ENCODE measurements around the gene PABPN1.
"Not testable (repeated sequence)": the region's sequence is repeated elsewhere in the genome, so short reads cannot be mapped to it uniquely, and the experiment has no call there.

Gene PABPN1

GRCh38 chr14:23301969-23302289 is 19.3 kb upstream of the PABPN1 start:
- no peak for DNase-seq

GRCh38 chr14:23302290-23303225 is 18.7 kb upstream of the PABPN1 start, which contains the start of gene PPP1R3E:
TSS of gene PPP1R3E (minus strand) at chr14:23302859. CDS start at chr14:23302576, 283 bp downstream.
- no peak for DNase-seq

- DNase-seq, result peak; percentile 55
These were observed 14.7 kb upstream of the PABPN1 start, which contains the start of gene BCL2L2 for GRCh38 chr14:23306412-23307145. TSS of gene BCL2L2 (plus strand) at chr14:23306833. CDS start at chr14:23307768, 935 bp downstream.

GRCh38 chr14:23307146-23307530 is 14.1 kb upstream of the PABPN1 start:
- DNase-seq, result no peak

- no peak for DNase-seq
These were observed 13.3 kb upstream of the PABPN1 start for GRCh38 chr14:23307687-23308644.

DNA sequence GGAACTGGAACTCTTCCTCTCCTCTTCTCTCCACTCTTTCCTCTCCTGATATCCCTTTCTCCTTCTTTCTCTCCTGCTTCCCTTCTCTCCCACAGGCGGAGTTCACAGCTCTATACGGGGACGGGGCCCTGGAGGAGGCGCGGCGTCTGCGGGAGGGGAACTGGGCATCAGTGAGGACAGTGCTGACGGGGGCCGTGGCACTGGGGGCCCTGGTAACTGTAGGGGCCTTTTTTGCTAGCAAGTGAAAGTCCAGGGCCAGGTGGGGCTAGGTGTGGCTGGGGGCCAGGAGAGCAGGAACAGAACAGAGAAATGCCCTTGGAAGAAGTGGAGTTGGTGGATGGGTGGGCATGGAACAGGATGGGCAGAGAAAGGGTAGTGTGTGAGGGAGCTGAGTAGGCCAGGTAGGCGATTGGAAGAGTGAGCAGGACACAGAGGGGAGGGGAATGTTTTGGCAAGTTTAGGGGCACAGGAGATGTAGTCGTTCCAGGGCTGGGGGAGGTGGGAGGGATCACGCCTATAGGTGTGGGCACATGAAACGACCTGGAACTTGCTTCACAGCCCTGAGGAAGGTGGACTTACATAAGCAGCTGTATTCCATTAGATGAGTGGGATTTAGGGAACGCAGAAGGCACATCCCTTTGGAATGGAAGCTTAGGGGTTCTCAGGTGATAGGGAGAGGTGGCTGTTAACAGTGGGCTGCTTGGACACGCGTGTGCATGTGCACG is 12.4 kb upstream of the PABPN1 start:
- no peak for DNase-seq

DNA sequence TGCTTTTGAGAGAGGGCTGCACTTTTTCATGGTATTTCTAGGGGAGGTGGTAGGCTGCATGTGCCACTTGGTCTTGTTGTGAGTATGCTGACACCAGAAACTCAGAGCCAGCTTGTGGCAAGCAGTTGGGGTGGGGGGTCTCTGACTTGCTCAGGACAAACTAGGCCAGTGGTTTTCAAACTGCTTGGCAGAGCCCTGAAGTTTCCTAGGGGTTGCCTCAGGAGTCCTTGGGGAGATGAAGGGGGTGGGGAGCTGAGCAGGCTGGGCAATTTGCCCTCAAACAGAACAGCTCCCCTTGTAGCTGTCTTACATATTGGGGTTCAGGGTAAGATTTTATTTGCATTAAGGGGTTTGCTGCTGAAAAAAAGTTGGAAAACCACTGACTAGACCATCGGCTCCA is 10.7 kb upstream of the PABPN1 start:
- DNase-seq, result no peak

DNA sequence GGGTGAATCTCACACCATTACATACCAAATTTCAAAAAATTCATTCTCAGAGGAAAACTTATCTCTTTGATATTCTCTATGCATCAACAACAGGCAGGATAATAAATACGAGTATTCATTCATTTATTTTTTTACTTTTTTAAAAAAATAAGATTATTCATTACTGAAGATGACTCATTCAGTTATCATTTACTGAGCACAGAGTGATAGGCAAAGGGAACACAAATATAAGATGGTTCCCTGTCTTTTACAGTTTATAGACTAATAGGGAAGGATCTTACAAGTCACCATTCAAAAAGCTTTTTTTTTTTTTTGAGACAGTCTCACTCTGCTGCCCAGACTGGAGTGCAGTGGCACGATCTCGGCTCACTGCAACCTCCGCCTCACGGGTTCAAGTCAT is 5.0 kb upstream of the PABPN1 start:
- DNase-seq, result no peak

- DNase-seq, result no peak
These were observed 1.3 kb upstream of the PABPN1 start for GRCh38 chr14:23319746-23320583.

GRCh38 chr14:23321572-23322547 is 603 bp downstream of the PABPN1 start:
- no peak for DNase-seq

DNA sequence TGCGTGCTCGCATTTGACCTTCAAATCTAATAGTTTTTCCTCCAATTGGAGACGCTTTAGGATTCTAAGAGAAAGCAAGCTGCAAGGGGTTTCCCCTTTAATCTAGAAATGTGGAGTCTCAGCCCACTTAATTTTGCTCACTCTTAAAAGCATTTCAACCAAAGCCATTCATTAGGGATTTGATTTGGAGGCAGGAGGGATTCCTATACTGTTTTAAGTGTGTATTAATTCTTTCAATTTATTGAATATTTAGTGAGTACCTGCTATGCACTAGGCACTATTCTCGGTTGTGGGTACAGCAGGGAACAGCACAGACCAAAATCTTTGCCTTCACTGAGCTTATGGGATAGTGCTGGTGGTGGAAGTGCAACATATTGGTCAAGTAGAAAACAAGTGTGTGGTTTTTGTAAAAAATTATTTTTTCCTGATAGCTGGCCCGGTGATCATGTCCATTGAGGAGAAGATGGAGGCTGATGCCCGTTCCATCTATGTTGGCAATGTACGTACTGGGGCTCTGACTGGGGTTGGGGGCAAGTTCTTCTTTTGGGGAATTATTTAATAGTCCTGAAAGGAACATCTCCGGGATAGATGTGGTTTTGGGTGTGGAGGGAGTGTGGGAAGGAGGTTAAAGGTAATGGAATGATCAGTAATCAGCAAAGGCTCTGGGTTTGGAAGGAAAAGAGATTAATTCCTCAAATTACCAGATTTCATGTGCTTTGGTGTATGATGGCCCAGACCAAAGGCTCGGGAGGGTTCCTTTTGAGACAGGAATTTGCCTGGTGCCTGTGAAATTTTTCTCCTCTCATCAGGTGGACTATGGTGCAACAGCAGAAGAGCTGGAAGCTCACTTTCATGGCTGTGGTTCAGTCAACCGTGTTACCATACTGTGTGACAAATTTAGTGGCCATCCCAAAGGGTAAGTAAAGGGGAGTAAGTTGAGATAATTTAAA is 1.6 kb downstream of the PABPN1 start:
- no peak for DNase-seq

DNA sequence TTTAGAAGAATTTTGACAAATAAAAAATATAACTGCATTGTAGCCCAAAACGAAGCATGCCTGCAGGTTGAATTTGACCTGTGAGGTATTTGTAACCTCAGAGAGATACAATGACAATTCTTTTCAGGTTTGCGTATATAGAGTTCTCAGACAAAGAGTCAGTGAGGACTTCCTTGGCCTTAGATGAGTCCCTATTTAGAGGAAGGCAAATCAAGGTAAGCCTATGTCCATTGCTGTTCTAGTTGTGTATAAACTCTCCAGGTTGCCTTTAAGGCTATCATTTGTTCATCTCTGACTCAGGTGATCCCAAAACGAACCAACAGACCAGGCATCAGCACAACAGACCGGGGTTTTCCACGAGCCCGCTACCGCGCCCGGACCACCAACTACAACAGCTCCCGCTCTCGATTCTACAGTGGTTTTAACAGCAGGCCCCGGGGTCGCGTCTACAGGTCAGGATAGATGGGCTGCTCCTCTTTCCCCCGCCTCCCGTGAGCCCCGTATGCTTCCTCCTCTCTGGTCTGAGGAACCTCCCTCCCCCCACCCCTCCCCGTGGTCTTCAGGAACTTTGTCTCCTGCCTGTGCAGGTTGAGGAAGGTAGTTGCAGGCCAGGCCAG is 2.7 kb downstream of the PABPN1 start:
- no peak for DNase-seq

DNA sequence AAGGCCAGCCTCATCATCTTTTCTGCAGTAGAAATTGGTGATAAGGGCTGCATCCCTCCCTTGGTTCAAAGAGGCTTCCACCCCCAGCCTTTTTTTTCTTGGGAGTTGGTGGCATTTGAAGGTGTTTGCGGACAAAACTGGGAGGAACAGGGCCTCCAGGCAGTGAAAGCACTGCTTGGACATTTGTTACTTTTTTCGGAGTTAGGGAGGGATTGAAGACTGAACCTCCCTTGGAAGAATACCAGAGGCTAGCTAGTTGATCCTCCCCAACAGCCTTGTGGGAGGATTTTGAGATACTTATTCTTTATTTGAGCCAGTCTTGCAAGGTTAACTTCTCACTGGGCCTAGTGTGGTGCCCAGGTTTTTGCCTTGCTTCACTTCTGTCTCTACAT is 3.2 kb downstream of the PABPN1 start:
- no peak for DNase-seq

GRCh38 chr14:23324993-23325392 is 3.7 kb downstream of the PABPN1 start:
- no peak for DNase-seq

- not testable (repeated sequence) for DNase-seq
These were observed 4.5 kb downstream of the PABPN1 start for GRCh38 chr14:23325746-23326145.

- DNase-seq, result no peak
These were observed 5.5 kb downstream of the PABPN1 start for GRCh38 chr14:23326491-23327332.

All from 8988T (cell line).